Subcutaneous preadipocyte (primary cell): ENCODE results near the gene IQCF6. TPM values are rescaled to one million over a fixed set of nuclear protein-coding genes. Genes with fewer than 3 reads are reported as not detected.

Experiments
- total RNA-seq: library from RNA; depleted of rRNA; stranded (reverse); fragments of >200 nt; gene quantifications from 2 replicates; pipeline ENCODE4 v1.2.3, GENCODE V29; 2012

Gene IQCF6
- not detected in 2 replicates for total RNA-seq

DNA sequence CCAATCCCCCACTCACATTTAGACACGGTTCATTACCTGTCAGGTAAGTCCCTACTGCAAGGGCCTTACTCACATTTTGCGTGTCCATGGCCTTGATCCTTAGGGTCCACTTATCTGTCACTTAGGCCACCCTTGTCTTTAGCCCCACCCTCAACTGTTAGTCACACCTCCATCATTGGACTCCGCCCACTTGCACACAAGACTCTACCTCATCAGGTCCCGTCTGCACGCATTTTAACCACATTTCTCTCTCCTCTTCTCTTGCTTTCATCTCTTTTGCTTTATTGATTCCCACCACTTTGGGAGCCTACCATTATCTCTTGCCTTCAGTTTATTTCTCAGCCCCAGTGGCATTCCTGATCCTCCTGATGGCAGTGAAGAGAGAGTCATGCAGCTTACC, at the start of gene IQCF6:
TSS of gene IQCF6 (minus strand) at position 101 of the 400 bp plus-strand sequence. CDS start at position 88, 13 bp downstream.

Other genes starting within 250 kb of the IQCF6 start
- 19.1 and 26.6 TPM in 2 replicates for gene RAD54L2, start 240.5 kb downstream of the IQCF6 start, total RNA-seq
- 35.0 and 46.3 TPM in 2 replicates for gene TEX264, start 108.0 kb downstream of the IQCF6 start, total RNA-seq
- not detected in 2 replicates for gene GRM2, start 72.2 kb downstream of the IQCF6 start, total RNA-seq
- not detected in 2 replicates for gene IQCF2, start 82.4 kb upstream of the IQCF6 start, total RNA-seq
- gene IQCF5, start 96.4 kb upstream of the IQCF6 start, total RNA-seq = not detected in 2 replicates
- not detected in 2 replicates for gene IQCF1, start 124.1 kb upstream of the IQCF6 start, total RNA-seq
- gene RRP9, start 162.7 kb upstream of the IQCF6 start, total RNA-seq = 35.3 and 37.5 TPM in 2 replicates
- 19.2 and 29.4 TPM in 2 replicates for gene PARP3, start 163.1 kb upstream of the IQCF6 start, total RNA-seq
- 0.20 TPM in 1 of 2 replicates, not detected in the other for gene GPR62, start 176.1 kb upstream of the IQCF6 start, total RNA-seq
- 20.9 and 23.9 TPM in 2 replicates for gene PCBP4, start 188.2 kb upstream of the IQCF6 start, total RNA-seq
- 32.6 and 41.5 TPM in 2 replicates for gene ABHD14B, start 194.8 kb upstream of the IQCF6 start, total RNA-seq
- gene ABHD14A, start 195.8 kb upstream of the IQCF6 start, total RNA-seq = 6.8 and 13.6 TPM in 2 replicates
- 71.7 and 79.0 TPM in 2 replicates for gene ACY1, start 204.3 kb upstream of the IQCF6 start, total RNA-seq
- gene RPL29, start 216.7 kb upstream of the IQCF6 start, total RNA-seq = 932 and 1,672 TPM in 2 replicates